ENCODE measurements around the gene RNPS1.

The RNPS1 gene

GRCh38 chr16:2267913-2268666 is at the start of gene RNPS1:
RNPS1 (minus strand) TSS chr16:2268126; CDS start chr16:2264643, 3,483 bp downstream.
- DNase-seq (ENCODE audit: low read depth), result peak; percentile 56

- DNase-seq (ENCODE audit: low read depth), result no peak
Measured at GRCh38 chr16:2317231-2318020, 49.5 kb upstream of the RNPS1 start.

GRCh38 chr16:2308089-2308962 is 40.4 kb upstream of the RNPS1 start:
- no peak for DNase-seq (ENCODE audit: low read depth)

GRCh38 chr16:2299915-2300192 is 31.9 kb upstream of the RNPS1 start:
- DNase-seq (ENCODE audit: low read depth), result no peak

GRCh38 chr16:2299121-2299914 is 31.4 kb upstream of the RNPS1 start:
- no peak for DNase-seq (ENCODE audit: low read depth)

GRCh38 chr16:2298621-2299020 is 30.7 kb upstream of the RNPS1 start:
- no peak for DNase-seq (ENCODE audit: low read depth)

GRCh38 chr16:2297506-2297860 is 29.6 kb upstream of the RNPS1 start:
- DNase-seq (ENCODE audit: low read depth), result no peak

- DNase-seq (ENCODE audit: low read depth), result no peak
Measured at GRCh38 chr16:2296661-2297505, 29.0 kb upstream of the RNPS1 start.

GRCh38 chr16:2295056-2295798 is 27.3 kb upstream of the RNPS1 start:
- no peak for DNase-seq (ENCODE audit: low read depth)

GRCh38 chr16:2292221-2292620 is 24.3 kb upstream of the RNPS1 start:
- no peak for DNase-seq (ENCODE audit: low read depth)

- DNase-seq (ENCODE audit: low read depth), result no peak
Measured at GRCh38 chr16:2289282-2289681, 21.4 kb upstream of the RNPS1 start.

- DNase-seq (ENCODE audit: low read depth), result no peak
Measured at GRCh38 chr16:2288726-2289125, 20.8 kb upstream of the RNPS1 start.

- no peak for DNase-seq (ENCODE audit: low read depth)
Measured at GRCh38 chr16:2287916-2288547, 20.1 kb upstream of the RNPS1 start.

GRCh38 chr16:2286550-2286949 is 18.6 kb upstream of the RNPS1 start:
- no peak for DNase-seq (ENCODE audit: low read depth)

- no peak for DNase-seq (ENCODE audit: low read depth)
Measured at GRCh38 chr16:2285731-2286191, 17.8 kb upstream of the RNPS1 start.

- no peak for DNase-seq (ENCODE audit: low read depth)
Measured at GRCh38 chr16:2284797-2285576, 17.1 kb upstream of the RNPS1 start.

- DNase-seq (ENCODE audit: low read depth), result no peak
Measured at GRCh38 chr16:2284001-2284770, 16.3 kb upstream of the RNPS1 start.
